HEK293 (cell line): ENCODE results near the gene TUBB8.

ENCODE experiments used
- CTCF ChIP-seq: fragments of 450-650 bp; formaldehyde crosslinking; IDR thresholded peaks from 2 replicates; pipeline ENCODE4 v1.5.1; 2016; ENCODE audit warnings: missing biosample characterization, missing genetic modification characterization
- PBX3 ChIP-seq: sonication (generic); formaldehyde crosslinking; IDR thresholded peaks from 2 replicates; pipeline ENCODE4 v1.8.1; 2022; ENCODE audit warnings: mild to moderate bottlenecking, moderate library complexity, missing genetic modification reagents
- REST ChIP-seq: fragments of 450-650 bp; formaldehyde crosslinking; IDR thresholded peaks from 2 replicates; pipeline ENCODE4 v1.5.1; 2016; ENCODE audit warnings: missing biosample characterization, missing genetic modification characterization
- ZBTB8A ChIP-seq: fragments of 450-650 bp; formaldehyde crosslinking; IDR thresholded peaks from 2 replicates; pipeline ENCODE4 v1.5.1; 2016; ENCODE audit warnings: missing biosample characterization, missing genetic modification characterization
- ZNF449 ChIP-seq: fragments of 450-650 bp; formaldehyde crosslinking; IDR thresholded peaks from 2 replicates; pipeline ENCODE4 v1.5.1; 2017; ENCODE audit warnings: missing biosample characterization, mild to moderate bottlenecking, missing genetic modification characterization, moderate library complexity
- ZNF555 ChIP-seq: fragments of 450-650 bp; formaldehyde crosslinking; conservative IDR thresholded peaks from 2 replicates; pipeline ENCODE4 v1.5.1; 2017; ENCODE audit warnings: missing biosample characterization, mild to moderate bottlenecking, missing genetic modification characterization, inconsistent platforms
- ZNF792 ChIP-seq: fragments of 450-650 bp; formaldehyde crosslinking; IDR thresholded peaks from 2 replicates; pipeline ENCODE4 v1.5.1; 2016; ENCODE audit warnings: missing biosample characterization, missing genetic modification characterization
- ZSCAN5A ChIP-seq: fragments of 450-650 bp; formaldehyde crosslinking; IDR thresholded peaks from 2 replicates; pipeline ENCODE4 v1.5.1; 2016; ENCODE audit warnings: missing biosample characterization, missing genetic modification characterization

GRCh38 chr10:79532-80215 is 30.6 kb upstream of the TUBB8 start:
- TF ChIP-seq ZNF449 (tag by site-specific recombination), result no peak
- TF ChIP-seq CTCF, result no peak
- no peak for TF ChIP-seq ZSCAN5A (tag by site-specific recombination)
- TF ChIP-seq ZNF555 (tag by site-specific recombination), result no peak
- TF ChIP-seq ZBTB8A, result no peak
- TF ChIP-seq PBX3, result no peak
- no peak for TF ChIP-seq ZNF792 (tag by site-specific recombination)
- no peak for TF ChIP-seq REST (tag by site-specific recombination)
